Stimulated activated CD4-positive, alpha-beta T cell treated with anti-CD3 and anti-CD28 coated beads, Interleukin-1b, Interleukin-23, amount 100 ng/mL, for 4 hours (primary cell): ENCODE data around the gene PPFIBP1.
A peak's percentile ranks its signal among the peaks of the same experiment; 100 is the strongest.
"Not testable (repeated sequence)": the region's sequence is repeated elsewhere in the genome, so short reads cannot be mapped to it uniquely, and the experiment has no call there.

Source experiments
- DNase-seq, 2 donors: peaks; one replicate each; pipeline ENCODE4 v3.0.0-alpha.2; 2020; ENCODE audit warnings: low read depth in 2 of 2

The PPFIBP1 gene

GRCh38 chr12:27627853-27628469 is 104.0 kb downstream of the PPFIBP1 start:
- DNase-seq: not testable (repeated sequence)

DNA sequence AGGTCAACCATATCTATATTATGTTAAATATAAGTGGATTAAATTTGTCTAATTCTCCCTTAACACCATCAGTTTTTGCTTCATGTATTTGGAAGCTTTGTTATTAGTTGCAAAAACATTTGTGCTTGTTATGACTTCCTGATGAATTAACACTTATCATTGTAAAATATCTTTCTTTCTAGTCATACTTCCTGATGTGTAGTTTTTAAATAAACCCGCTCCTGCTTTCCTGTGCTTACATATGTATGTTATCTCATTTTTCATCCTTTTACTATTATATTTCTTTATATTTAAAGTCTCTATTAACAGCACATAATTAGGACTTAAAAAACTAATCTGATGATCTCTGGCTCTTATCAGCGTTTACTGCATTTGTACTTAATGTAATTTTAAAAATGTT is 106.2 kb downstream of the PPFIBP1 start:
- not testable (repeated sequence) for DNase-seq

DNA sequence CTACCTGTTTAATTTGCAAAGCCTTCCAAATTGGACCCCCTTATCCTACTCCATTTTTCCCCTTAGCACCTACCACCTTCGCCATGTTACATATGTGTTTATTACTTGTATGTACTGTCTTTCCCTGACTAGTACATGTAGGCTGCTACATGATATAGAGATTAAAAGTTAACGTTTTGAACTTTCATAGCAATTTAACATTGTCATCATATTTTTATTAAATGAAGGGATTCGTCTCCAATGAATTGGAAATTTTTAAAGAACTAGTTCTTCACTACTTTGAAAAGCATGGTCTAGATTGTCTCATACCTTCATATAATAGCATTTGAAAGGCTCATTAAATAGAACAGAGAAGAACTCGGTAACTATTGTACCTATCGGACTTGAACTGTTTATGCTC is 107.4 kb downstream of the PPFIBP1 start:
- DNase-seq: no peak

DNA sequence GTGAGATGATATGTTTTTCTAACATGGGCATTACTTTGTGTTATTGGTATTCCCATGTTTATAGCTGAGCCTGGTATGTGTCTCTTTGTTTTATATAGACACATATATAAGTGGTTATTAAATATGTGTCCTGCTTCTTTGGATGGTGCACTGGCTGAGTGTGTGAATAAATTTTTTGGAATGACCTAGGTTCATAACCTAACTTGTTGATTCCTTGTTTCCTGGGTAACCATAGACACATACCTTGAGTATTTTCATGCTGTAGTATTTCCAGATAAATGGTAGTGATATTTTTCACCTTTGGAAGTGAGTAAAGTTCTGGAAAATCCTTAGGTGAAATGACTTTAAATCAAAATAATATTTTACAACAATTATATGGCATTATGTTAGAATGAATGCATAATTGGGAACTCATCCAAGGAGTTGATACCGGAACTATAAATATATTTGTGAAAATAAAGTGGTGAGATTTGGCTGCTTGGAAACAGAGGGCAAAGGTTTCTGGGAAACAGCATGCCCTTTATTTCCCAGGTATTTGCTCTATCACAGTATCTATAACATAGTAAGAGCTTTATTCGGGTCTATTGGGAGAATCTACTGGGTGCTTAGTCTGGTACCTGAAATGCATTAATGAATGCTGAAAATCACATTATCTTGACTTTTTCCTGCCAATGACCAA is 107.9 kb downstream of the PPFIBP1 start:
- no peak for DNase-seq

- DNase-seq: no peak
These were observed 111.5 kb downstream of the PPFIBP1 start for GRCh38 chr12:27635349-27635972.

- not testable (repeated sequence) for DNase-seq
These were observed 112.6 kb downstream of the PPFIBP1 start for GRCh38 chr12:27636569-27636968.

DNA sequence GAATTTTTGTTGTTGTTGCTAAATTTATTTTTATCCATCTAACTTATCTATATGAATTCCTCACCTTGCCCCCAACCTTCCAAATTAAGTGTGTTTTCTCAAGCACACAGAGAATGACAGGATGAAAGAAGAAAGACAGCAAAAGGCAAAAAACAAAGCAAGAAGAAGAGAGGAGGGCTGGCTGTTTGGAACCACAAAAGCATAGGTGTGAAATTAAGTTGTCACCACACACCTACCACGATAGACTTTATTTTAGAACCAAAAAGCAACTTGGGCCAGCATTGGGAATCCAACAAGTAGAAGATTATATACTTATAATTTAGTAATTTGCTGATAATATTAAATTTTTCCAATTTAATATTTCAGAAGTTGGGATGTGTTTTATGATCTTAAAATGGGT is 113.5 kb downstream of the PPFIBP1 start:
- no peak for DNase-seq

- DNase-seq: no peak
These were observed 115.3 kb downstream of the PPFIBP1 start for GRCh38 chr12:27639265-27639664.

DNA sequence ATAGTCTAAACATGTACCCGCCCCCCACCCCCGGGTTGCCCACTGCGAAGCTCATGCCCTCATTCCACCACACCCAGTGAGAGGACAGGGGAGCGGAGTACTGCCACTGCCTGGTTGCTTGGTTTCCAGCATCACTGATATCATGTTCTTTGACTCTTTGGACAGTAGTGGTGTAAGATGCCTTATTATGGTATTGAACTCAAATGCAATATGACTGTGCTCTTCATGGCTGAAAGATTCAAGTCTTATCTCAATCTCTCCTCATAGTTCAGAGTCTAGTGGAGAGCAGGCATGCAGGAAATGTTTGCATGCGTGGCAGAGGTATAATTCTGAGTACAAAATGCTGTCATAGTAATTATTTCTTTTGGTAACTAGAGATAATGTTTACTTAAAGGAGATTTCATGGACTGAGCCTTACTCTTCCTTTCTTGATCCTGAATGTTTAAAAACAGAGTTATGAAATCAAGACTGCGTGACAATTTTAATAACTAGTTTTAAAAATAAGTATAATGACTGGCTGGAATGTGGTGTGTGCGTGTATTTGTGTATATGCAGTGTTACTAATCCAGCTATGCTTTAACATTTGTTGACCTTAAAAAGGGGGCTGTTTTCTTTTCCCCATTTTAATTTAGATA is 116.7 kb downstream of the PPFIBP1 start:
- not testable (repeated sequence) for DNase-seq

GRCh38 chr12:27642361-27642760 is 118.4 kb downstream of the PPFIBP1 start:
- not testable (repeated sequence) for DNase-seq

DNA sequence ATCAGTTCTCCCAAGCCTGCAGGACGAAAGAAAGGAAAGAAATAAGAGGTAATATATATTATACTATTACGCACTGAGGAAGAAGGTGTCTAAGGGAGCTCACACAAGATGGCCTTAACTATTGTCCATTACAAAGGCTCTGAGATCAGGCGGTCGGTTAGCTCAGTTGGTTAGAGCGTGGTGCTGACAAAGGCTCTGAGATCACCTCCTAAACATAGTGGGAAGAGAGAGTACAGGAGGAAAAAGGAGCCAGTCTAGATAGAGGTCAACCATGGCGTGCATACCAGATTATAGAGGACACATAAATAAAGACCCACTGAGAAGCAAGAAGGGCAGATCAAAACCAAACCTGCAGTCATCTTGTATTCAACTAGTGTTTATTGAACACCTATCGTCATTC is 118.9 kb downstream of the PPFIBP1 start:
- DNase-seq: not testable (repeated sequence)

- DNase-seq: no peak
These were observed 120.3 kb downstream of the PPFIBP1 start for GRCh38 chr12:27644158-27644845.

DNA sequence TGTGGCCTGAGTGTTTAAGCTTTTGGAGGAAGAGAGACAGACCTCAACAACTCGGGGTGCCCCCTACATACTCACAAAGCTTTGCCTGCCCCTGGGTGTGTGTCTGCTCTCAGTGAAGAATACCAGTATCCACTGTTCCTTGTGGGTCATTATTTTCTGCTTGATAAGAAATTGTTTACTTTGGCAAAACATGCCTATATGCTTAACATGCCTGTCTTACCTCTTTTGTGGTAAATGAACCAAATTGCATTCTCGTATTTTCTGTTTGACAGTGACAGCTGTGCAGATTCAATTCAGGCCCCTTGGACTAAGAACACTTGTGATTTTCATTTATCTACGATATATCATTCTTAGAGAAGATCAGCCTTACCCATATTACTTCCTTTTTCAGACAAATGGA is 121.7 kb downstream of the PPFIBP1 start:
- no peak for DNase-seq

DNA sequence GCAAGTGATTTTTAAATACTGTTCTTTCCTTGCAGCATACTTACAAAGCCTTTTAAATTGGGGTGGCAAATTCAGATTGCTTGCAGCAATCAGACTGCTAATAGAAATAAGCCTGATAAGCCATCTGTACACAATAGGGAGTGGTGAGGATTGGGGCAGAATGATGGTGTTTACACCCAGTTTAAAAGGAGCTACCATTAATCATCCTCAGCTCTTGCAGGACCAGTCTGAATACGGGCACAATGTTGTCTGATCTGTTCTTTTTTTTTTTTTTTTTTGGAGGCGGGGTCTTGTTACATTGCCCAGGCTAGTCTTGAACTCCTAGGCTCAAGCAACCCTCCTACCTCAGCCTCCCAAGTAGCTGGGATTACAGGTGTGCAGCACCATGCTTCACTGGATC is 122.1 kb downstream of the PPFIBP1 start:
- DNase-seq: no peak

GRCh38 chr12:27650011-27650410 is 126.0 kb downstream of the PPFIBP1 start:
- no peak for DNase-seq

GRCh38 chr12:27651201-27651600 is 127.2 kb downstream of the PPFIBP1 start:
- no peak for DNase-seq

- DNase-seq: peak in 1 of 2 donors; percentile 34
These were observed 128.3 kb downstream of the PPFIBP1 start for GRCh38 chr12:27652174-27652763.

DNA sequence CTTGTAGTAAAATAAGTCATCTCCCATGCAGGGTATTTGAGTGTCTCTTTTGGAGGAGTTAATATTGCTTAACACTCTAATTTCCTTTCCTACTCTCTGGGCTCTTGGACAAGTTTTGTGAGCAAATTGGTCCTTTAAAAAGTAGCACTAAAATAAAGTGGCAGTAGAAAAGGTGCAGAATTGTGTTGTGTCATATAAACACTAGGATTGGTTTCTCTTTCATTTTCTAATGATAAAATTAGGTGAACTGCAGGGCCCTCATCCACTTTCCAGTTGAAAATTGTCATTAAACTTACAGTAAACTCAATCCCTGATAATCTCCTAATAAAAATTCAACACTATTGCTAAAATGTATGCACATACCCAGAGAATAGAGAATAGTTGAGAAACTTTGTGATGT is 129.7 kb downstream of the PPFIBP1 start:
- no peak for DNase-seq

DNA sequence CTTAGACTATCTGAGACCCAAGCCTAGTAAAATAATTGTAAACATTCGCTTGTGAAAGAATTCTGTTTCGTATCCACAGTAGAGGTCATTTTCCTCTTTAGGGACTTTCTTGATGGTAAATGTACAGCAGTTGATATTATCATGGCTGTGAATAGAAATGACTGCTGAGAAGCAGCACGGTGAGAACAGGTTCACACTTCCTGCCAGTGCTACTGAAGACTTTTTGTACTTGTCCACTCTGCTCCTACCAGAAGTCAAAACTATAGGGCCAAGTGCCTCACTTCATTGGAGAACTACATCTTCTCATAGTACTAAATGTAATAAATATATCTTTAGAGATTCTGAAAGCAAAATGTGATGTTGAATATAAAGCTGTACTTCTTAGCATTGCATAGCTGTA is 131.5 kb downstream of the PPFIBP1 start:
- DNase-seq: not testable (repeated sequence)

DNA sequence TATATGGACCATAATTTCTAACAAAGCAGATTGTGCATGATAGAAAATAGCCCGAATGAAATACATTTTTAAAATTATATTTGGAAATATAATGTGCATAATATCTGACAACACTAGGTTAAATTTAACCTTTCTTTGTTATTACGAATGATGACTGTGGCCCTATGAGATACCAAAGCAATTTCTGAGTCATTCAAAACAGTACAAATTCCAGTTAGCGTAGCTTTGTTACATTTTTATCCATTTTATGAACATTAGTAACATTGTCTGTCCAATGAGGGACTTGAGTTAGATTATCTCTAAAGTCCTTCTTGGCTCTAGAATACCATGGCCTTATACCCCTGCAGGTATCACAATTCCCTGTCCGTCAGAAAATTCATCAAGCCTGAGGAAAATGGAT is 133.3 kb downstream of the PPFIBP1 start:
- no peak for DNase-seq

DNA sequence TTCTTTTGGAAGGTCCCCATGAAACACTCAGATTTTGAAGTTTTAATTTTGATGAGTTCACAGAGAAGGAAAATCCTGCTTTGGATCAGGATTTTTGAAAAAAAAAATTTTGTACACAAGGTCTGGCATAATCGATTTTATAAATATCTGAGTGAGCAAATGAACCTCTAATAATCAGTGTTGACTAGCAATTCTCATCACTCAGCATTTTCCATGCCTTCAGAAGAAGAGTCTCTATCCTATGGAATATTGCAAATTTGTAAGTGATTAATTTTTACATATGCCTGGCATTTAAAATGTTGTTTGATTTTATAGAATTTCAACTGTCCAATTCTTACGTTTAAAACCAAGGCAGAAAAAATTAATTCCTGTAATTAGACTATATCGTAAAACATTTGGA is 141.7 kb downstream of the PPFIBP1 start:
- no peak for DNase-seq

GRCh38 chr12:27666510-27666909 is 142.5 kb downstream of the PPFIBP1 start:
- DNase-seq: no peak
